ENCODE results near the gene DPYD.

DNA sequence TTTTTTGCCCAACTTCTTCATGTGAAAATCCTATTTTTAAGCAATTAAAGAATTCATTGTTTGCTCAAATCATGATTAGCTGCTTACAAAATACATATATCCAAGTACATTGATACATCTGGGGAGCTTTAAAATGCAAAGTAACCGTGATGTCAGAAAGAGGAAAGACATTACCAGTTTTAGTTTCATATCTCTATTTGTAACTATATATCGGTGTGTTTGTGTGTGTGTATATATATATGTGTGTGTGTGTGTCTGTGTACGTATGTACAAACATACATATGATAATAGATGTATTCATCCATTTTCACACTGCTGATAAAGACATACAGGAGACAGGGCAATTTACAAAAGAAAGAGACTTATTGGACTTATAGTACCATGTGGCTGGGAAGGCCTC, 310.1 kb downstream of the DPYD start:
- TF ChIP-seq, protein P1, sequence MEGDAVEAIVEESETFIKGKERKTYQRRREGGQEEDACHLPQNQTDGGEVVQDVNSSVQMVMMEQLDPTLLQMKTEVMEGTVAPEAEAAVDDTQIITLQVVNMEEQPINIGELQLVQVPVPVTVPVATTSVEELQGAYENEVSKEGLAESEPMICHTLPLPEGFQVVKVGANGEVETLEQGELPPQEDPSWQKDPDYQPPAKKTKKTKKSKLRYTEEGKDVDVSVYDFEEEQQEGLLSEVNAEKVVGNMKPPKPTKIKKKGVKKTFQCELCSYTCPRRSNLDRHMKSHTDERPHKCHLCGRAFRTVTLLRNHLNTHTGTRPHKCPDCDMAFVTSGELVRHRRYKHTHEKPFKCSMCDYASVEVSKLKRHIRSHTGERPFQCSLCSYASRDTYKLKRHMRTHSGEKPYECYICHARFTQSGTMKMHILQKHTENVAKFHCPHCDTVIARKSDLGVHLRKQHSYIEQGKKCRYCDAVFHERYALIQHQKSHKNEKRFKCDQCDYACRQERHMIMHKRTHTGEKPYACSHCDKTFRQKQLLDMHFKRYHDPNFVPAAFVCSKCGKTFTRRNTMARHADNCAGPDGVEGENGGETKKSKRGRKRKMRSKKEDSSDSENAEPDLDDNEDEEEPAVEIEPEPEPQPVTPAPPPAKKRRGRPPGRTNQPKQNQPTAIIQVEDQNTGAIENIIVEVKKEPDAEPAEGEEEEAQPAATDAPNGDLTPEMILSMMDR (IDR thresholded peaks at IDR 0.05): no peak
- TF ChIP-seq POLR2A (IDR thresholded peaks at IDR 0.05): no peak

Measured in ovary (tissue), 3 donors.